ENCODE data around the gene PDE6C.

The PDE6C gene

GRCh38 chr10:93595378-93596161, 16.8 kb upstream of the PDE6C start:
- no peak for DNase-seq

DNA sequence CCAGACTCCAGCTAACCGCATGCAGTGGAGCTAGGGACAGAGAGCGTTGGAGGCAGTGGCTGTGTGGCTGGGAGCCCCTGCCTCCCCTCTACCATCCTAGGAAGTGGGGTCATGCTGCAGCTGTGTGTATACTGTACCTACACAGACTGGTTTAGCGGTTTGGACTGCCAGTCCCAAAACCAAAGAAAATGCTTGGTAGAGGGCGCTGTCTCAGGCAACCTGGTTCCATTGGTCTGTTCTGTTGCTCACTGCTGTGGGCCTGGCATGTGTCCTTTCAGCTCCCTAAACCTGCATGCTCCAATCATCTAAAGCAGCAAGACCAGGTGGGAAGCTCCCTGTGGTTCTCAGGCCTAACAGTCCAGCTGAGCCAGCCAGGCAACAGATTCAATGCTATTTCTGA, 15.8 kb upstream of the PDE6C start:
- DNase-seq, result no peak

- DNase-seq, result no peak
Observed at GRCh38 chr10:93597075-93597599, 15.2 kb upstream of the PDE6C start.

GRCh38 chr10:93598157-93598556, 14.2 kb upstream of the PDE6C start:
- DNase-seq, result no peak

DNA sequence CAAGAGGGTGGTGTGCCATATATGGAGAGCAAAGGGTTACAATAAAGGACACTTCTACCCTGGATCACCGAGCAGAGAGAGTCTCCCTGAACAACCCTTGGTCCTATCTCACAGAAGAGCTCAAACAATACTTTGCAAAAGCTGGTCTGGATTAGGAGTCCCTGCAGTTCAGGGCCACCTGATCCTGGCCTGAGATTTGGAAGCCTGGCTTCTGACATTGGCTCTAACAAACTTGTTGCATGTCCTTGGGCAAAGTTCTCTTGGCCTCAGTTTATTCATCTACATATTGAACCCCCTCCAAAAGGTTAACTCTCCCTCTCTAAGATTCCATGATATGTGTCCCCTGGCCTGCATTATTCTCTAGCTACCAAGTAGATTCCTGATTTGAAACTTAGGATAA, 13.0 kb upstream of the PDE6C start:
- DNase-seq, result no peak

DNA sequence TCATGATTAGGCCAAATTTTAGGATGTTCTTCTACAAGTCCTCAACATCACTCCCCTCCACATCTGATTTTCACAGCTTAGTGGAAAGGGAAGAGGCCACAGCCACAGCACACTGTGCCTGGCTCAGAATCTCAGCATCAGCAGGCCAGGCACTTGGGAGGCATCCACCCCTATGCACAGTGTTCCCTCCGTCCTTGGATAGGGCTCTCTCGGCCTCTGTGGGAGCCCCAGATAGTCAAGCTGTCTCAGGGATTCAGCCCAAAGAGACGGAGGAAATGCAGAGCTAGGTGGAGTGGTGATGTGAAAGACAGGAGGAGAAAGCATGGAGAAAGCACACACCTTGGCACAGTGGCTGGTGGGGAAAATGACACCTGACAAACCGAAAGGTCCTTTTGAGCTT, 12.6 kb upstream of the PDE6C start:
- no peak for DNase-seq

- no peak for DNase-seq
Observed at GRCh38 chr10:93600446-93601145, 11.7 kb upstream of the PDE6C start.

GRCh38 chr10:93601146-93601773, 11.1 kb upstream of the PDE6C start, which contains the start of gene RBP4:
Gene RBP4, minus strand, starts transcription at chr10:93601235. Its CDS starts 207 bp downstream, at chr10:93601028.
- DNase-seq, result no peak

- DNase-seq, result no peak
Observed at GRCh38 chr10:93601774-93602162, 10.6 kb upstream of the PDE6C start.

- DNase-seq, result no peak
Observed at GRCh38 chr10:93603023-93603422, 9.3 kb upstream of the PDE6C start.

DNA sequence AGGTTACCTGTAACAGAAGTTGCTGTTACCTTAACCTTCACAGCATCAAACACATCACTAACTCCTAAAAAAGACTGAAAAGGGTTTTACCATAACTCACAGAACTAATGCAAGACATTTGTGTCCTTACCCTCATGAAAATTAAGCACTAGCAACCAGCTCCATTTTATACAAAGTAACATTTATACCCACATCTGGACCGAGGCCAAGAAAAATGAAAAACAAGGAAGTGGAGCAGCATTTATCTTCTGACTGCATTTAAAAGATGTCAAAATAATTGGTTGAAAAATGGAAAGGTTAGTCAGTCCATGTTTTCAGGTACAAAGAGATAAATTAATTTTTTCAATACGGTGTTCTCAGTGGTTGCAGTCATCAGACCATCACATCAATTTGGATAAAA, 8.2 kb upstream of the PDE6C start:
- no peak for DNase-seq

DNA sequence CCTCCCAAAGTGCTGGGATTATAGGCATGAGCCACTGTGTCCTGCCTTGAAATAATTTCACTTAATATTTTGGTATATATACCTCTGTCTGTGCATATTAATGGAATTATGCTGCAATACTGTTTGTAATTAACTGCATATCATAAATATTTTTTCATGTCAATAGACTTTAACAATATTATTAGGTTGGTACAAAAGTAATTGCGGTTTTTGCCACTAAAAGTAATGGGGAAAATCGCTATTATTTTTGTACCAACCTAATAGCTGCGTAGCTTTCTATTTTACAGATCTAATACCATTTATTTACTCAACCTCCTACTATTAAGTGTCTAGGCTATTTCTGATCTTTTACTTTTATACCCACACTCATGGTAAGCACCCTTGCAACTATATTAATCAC, 3.9 kb upstream of the PDE6C start:
- DNase-seq, result no peak

- no peak for DNase-seq
Observed at GRCh38 chr10:93613126-93613525, 789 bp downstream of the PDE6C start.

DNA sequence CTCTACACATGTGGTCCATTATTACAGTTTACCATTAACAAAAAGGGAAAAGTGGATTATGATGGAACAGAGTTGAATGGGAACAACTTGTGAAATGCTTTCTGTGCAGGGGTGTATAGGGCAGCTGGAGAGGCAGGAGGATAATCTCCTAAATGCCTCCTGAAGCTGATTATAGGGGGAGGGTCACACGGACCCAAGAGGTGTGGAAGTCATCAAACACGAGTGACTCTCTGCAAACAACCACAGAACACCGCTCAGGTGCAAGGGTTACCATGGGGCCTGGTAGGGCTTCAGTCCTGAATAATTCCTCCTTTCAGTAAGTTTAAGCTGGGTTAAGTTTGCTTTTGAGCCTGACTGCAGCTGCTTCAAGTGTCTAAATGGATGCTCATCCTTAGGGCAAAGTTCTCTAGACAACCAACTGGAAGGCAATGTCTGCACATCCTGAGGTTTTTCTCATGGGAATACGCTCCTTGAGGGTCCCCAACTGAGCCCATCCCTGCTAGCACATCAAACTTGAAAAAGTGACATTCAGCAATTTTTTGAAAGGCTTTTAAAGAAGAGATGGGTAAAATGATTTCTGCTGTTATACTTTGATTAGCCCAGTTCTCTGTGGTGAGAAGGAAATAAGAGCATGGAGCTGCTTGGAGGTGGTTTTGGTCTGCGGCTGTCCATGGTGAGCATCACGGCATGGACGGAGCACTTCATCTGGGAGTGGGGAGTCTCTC, 1.9 kb downstream of the PDE6C start:
- DNase-seq, result no peak

- DNase-seq, result no peak
Observed at GRCh38 chr10:93615576-93616235, 3.4 kb downstream of the PDE6C start.

- DNase-seq, result no peak
Observed at GRCh38 chr10:93620925-93621324, 8.6 kb downstream of the PDE6C start.

DNA sequence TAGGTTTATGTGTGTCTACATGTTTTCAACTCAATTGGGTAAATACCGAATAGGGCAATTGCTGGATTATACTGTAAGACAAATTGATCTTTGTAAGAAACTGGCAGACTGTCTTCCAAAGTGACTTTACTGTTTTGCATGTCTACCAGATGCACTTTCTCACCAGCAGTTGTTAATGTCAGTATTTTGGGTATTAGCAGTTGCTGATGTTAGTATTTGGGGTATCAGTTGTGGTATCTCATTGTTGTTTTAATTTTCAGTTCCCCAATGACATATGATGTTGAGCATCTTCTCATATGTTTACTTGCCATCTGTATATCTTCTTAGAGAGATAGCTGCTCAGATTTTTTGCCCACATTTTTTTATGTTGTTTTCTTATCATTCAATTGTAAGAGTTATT, 10.6 kb downstream of the PDE6C start:
- no peak for DNase-seq

GRCh38 chr10:93628858-93629257, 16.5 kb downstream of the PDE6C start:
- no peak for DNase-seq

DNA sequence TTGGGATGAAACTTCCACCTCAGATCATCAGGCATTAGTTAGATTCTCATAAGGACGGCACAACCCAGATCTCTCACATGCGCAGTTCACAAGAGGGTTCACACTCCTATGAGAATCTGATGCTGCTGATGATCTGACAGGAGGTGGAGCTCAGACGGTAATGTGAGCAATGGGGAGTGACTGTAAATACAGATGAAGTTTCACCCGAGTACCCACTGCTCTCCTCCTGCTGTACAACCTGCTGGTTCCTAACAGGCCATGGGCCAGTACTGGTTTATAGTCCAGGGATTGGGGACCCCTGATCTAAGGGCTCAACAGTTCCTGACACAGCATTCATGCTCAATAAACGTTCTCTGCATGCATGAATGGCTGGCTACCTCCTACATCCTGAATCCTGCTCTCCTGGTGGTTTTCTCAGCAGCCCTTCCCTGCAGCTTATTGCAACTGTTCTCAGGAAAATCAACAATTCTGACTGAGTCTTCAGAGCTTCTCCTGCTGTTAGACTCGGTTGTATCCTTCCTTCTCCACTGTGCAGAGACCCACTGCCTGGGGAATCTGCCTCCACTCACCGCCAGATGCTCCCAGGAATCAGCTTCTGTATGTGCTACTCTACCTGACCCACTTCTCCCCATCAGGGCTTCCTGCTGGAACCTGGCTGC, 17.4 kb downstream of the PDE6C start:
- DNase-seq, result no peak

- no peak for DNase-seq
Observed at GRCh38 chr10:93630625-93631557, 18.6 kb downstream of the PDE6C start.

DNA sequence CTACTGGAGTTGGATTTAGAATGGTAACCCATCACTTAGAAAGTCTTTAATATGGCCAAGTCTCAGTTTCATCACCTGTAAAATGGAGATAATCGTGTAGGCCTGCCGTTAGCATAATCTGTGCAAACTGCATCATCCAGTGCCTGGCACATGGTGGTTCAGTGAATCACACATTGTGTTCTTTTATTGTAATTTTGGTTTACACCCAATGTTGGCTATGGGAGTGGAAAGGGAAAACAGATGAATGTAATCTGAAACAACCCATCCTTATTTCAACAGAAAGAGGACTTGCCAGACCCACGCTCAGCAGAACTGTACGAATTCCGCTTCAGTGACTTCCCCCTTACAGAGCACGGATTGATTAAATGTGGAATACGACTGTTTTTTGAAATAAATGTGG, 27.5 kb downstream of the PDE6C start:
- no peak for DNase-seq
